Smooth muscle cell (in vitro differentiated cells): Measurements from ENCODE around the gene GRIK4. TPM values are rescaled to one million over a fixed set of nuclear protein-coding genes. Genes with fewer than 3 reads are reported as not detected.

Experiments
- DNase-seq: peaks from one replicate; lab custom pipeline; 2025; ENCODE audit not compliant: unreplicated experiment; lab: John Stamatoyannopoulos, UW
- H2AFZ ChIP-seq: fragments of 200-600 bp; sonication (generic); 2 replicates; pipeline ENCODE4 v1.6.0; 2016; ENCODE audit warnings: antibody characterized with exemption, low read depth, mild to moderate bottlenecking
- H3F3A ChIP-seq: fragments of 200-600 bp; sonication (generic); 2 replicates; pipeline ENCODE4 v1.6.0; 2017; ENCODE audit warnings: antibody characterized with exemption, low read depth
- H3K27ac ChIP-seq: fragments of 200-600 bp; sonication (generic); 2 replicates; pipeline ENCODE4 v1.5.1; 2016; ENCODE audit warnings: low read depth, mild to moderate bottlenecking
- H3K27me3 ChIP-seq: fragments of 200-600 bp; sonication (generic); 2 replicates; pipeline ENCODE4 v1.6.1; 2016; ENCODE audit warnings: low read depth, mild to moderate bottlenecking
- H3K36me3 ChIP-seq: fragments of 200-600 bp; sonication (generic); 2 replicates; pipeline ENCODE4 v1.5.1; 2016; ENCODE audit warnings: low read depth
- H3K4me1 ChIP-seq: fragments of 200-600 bp; sonication (generic); 2 replicates; pipeline ENCODE4 v1.5.1; 2016; ENCODE audit warnings: low read depth
- H3K4me2 ChIP-seq: fragments of 200-600 bp; sonication (generic); 2 replicates; pipeline ENCODE4 v1.6.0; 2016; ENCODE audit warnings: mild to moderate bottlenecking
- H3K4me3 ChIP-seq: fragments of 200-600 bp; sonication (generic); 2 replicates; pipeline ENCODE4 v1.5.1; 2016; ENCODE audit warnings: mild to moderate bottlenecking
- H3K79me2 ChIP-seq: fragments of 200-600 bp; sonication (generic); 2 replicates; pipeline ENCODE4 v1.6.0; 2016; ENCODE audit warnings: low read depth, mild to moderate bottlenecking
- H3K9ac ChIP-seq: fragments of 200-600 bp; sonication (generic); 2 replicates; pipeline ENCODE4 v1.6.0; 2016; ENCODE audit warnings: low read depth
- H3K9me3 ChIP-seq: fragments of 200-600 bp; sonication (generic); replicated peaks from 2 replicates; pipeline ENCODE4 v1.5.1; 2016; ENCODE audit warnings: low read depth
- H4K20me1 ChIP-seq: fragments of 200-600 bp; sonication (generic); 2 replicates; pipeline ENCODE4 v1.6.0; 2016; ENCODE audit warnings: low read depth
- CTCF ChIP-seq: fragments of 200-600 bp; sonication (generic); IDR thresholded peaks from 2 replicates; pipeline ENCODE4 v1.5.1; 2017; ENCODE audit warnings: borderline replicate concordance, mild to moderate bottlenecking, antibody characterized with exemption; ENCODE audit not compliant: insufficient read depth, poor library complexity, severe bottlenecking
- WGBS: methylation state at CpG from one replicate; pipeline ENCODE4 v1.1.7; 2016; ENCODE audit warnings: low lambda C conversion rate; 5-methylcytosine and 5-hydroxymethylcytosine counted together
- polyA plus RNA-seq: library from polyadenylated mRNA; unstranded; fragments of >200 nt; fragmentation: Nextera tagmentation; extraction: Ambion mirVana; gene quantifications from 2 replicates; pipeline ENCODE4 v1.2.1, GENCODE V29; 2016
- total RNA-seq: library from RNA; depleted of rRNA; stranded (reverse); fragments of >200 nt; gene quantifications from 2 replicates; pipeline ENCODE4 v1.2.3, GENCODE V29; 2014

The GRIK4 gene
- total and polyA plus RNA-seq, 2 experiments from 2014 or later = not detected

DNA sequence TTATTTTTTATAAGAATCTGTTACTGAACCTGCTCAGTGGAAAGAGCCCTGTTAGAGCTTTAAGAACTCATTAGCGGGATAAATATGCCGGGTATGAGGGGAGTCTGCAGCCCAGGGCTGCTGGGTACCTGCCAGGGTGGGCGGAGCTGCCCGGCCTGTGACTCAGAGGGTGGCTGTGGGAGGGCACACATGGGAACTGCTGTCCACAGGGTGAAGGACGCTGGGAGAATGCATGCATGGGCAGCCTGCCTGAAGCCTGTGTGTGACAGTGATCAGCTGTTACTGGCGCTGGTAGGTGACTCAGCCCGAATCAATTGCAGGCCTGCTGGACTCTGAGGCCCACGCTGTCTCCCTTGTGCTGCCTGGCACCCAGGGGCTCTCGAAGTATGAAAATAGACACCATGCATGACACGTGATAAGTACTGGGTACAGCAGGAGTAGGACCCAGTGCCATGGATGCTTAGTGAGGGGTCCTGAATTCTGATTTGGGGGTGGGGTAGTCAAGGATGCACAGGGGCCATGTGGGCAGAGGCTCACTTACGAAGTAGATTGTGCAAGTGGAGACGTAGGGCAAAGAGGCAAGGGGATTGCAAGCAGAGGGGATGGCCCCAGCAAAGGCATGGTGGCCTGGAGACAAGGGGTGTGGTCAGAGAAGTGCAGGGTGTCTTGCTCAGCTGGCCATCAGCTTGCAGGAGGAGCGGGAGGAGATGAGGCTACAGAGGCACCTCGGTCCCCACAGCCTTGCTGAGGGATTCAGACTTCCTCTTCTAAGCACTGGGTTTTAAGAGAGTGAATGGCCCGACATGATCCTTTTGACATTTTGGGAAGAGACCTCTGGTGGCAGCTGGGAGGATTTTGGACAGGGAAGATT lies 36.5 kb downstream of the GRIK4 start:
- H3F3A ChIP-seq = peaks cover 8% of the 10 kb centered on the region
- no peaks in the 10 kb centered on the region for H3K79me2 ChIP-seq
- H3K4me2 ChIP-seq = peak overlapping the region; percentile 62
- peak; percentile 85 for DNase-seq
- H3K9ac ChIP-seq = peak overlapping the region; percentile 66
- H3K27me3 ChIP-seq = no peaks in the 10 kb centered on the region
- TF ChIP-seq CTCF = no peak
- no peaks in the 10 kb centered on the region for H4K20me1 ChIP-seq
- 24% methylated on average over 15 of the region's 15 CpGs for WGBS
- H3K4me1 ChIP-seq = peaks cover 4% of the 10 kb centered on the region
- no peaks in the 10 kb centered on the region for H3K9me3 ChIP-seq
- no peak overlapping the region for H2AFZ ChIP-seq
- peak overlapping the region; percentile 88 for H3K27ac ChIP-seq
- H3K4me3 ChIP-seq = no peak overlapping the region
- H3K36me3 ChIP-seq = no peaks in the 10 kb centered on the region

- Histone ChIP-seq H3K4me2 (peak overlapping the region; percentile 34), H4K20me1 (no peaks in the 10 kb centered on the region), H3K27me3 (no peaks in the 10 kb centered on the region), H3K79me2 (no peaks in the 10 kb centered on the region), H3K4me3 (no peak overlapping the region), H3K9ac (no peak overlapping the region), H3K9me3 (no peaks in the 10 kb centered on the region), H3F3A (peaks cover 8% of the 10 kb centered on the region), H3K4me1 (peaks cover 4% of the 10 kb centered on the region), H2AFZ (no peak overlapping the region), H3K36me3 (no peaks in the 10 kb centered on the region), H3K27ac (peak overlapping the region; percentile 75)
- no peak for DNase-seq
- WGBS = 75% methylated on average over 6 of the region's 6 CpGs
- no peak for TF ChIP-seq CTCF
Measured at GRCh38 chr11:120548682-120549209, 37.2 kb downstream of the GRIK4 start.

- no peak overlapping the region for H3K27ac ChIP-seq
- H3K27me3 ChIP-seq = no peaks in the 10 kb centered on the region
- WGBS = 91% methylated on average over 11 of the region's 11 CpGs
- H3K36me3 ChIP-seq = no peaks in the 10 kb centered on the region
- peaks cover 8% of the 10 kb centered on the region for H3F3A ChIP-seq
- no peak for DNase-seq
- H3K9me3 ChIP-seq = no peaks in the 10 kb centered on the region
- TF ChIP-seq CTCF = no peak
- H3K79me2 ChIP-seq = no peaks in the 10 kb centered on the region
- no peak overlapping the region for H3K9ac ChIP-seq
- no peak overlapping the region for H2AFZ ChIP-seq
- peaks cover 4% of the 10 kb centered on the region for H3K4me1 ChIP-seq
- no peak overlapping the region for H3K4me3 ChIP-seq
- H3K4me2 ChIP-seq = no peak overlapping the region
- H4K20me1 ChIP-seq = no peaks in the 10 kb centered on the region
Measured at GRCh38 chr11:120549346-120549745, 37.8 kb downstream of the GRIK4 start.

- Histone ChIP-seq H3K79me2 (no peaks in the 10 kb centered on the region), H4K20me1 (no peaks in the 10 kb centered on the region), H2AFZ (no peak overlapping the region), H3K9ac (no peak overlapping the region), H3F3A (peaks cover 8% of the 10 kb centered on the region), H3K36me3 (no peaks in the 10 kb centered on the region), H3K4me2 (no peak overlapping the region), H3K27ac (no peak overlapping the region), H3K4me3 (no peak overlapping the region), H3K4me1 (peaks cover 7% of the 10 kb centered on the region), H3K9me3 (no peaks in the 10 kb centered on the region), H3K27me3 (no peaks in the 10 kb centered on the region)
- TF ChIP-seq CTCF = no peak
- no peak for DNase-seq
- WGBS = 58% methylated on average over 4 of the region's 5 CpGs
Measured at GRCh38 chr11:120550007-120550406, 38.5 kb downstream of the GRIK4 start.
